Caco-2 (cell line): ENCODE measurements around the gene SBF2. TPM values are rescaled to one million over a fixed set of nuclear protein-coding genes. Genes with fewer than 3 reads are reported as not detected.

Experiments used
- BruUV-seq: library from RNA; stranded (reverse); fragments of 400-500 nt; replicated peaks from 2 replicates; lab custom pipeline; 2021; lab: Mats Ljungman, UMichigan
- CTCF ChIA-PET: fragments of 300-600 bp; sonication (Branson Sonifier 250); formaldehyde crosslinking; loops from one replicate; lab custom pipeline; 2022; ENCODE audit warnings: antibody characterized with exemption; lab: Charles Lee
- POLR2A ChIA-PET: fragments of 300-600 bp; sonication (Branson Sonifier 250); formaldehyde crosslinking; loops from one replicate; lab custom pipeline; 2022; ENCODE audit warnings: antibody characterized with exemption; lab: Charles Lee
- DNase-seq, 2 experiments: peaks; one replicate each; pipeline versions ENCODE4 v3.0.0 to v3.0.0-alpha.2; 2020 to 2022
- H3K27me3 ChIP-seq: replicated peaks from 2 replicates; pipeline ENCODE4 v1.6.0; 2011; ENCODE audit warnings: low read length; ENCODE audit not compliant: control insufficient read depth, insufficient read depth
- H3K36me3 ChIP-seq: 2 replicates; pipeline ENCODE4 v1.5.1; 2011; ENCODE audit warnings: low read length; ENCODE audit not compliant: control insufficient read depth, insufficient read depth
- H3K4me1 ChIP-seq: fragments of 250-450 bp; sonication (Bioruptor Pico); 2 replicates; pipeline ENCODE4 v1.5.1; 2020; ENCODE audit warnings: mild to moderate bottlenecking
- H3K4me3 ChIP-seq: 2 replicates; pipeline ENCODE4 v1.5.1; 2011; ENCODE audit warnings: low read depth, mild to moderate bottlenecking, control low read depth, low read length
- H3K9me3 ChIP-seq: fragments of 250-450 bp; sonication (Bioruptor Pico); 2 replicates; pipeline ENCODE4 v1.5.1; 2020; ENCODE audit warnings: mild to moderate bottlenecking, moderate library complexity
- H3K27ac Mint-ChIP-seq: one replicate; pipeline ENCODE4 v1.8.0; 2022; ENCODE audit warnings: mixed read lengths; ENCODE audit not compliant: unreplicated experiment
- H3K27me3 Mint-ChIP-seq: one replicate; pipeline ENCODE4 v1.8.0; 2022; ENCODE audit warnings: mixed read lengths; ENCODE audit not compliant: insufficient read depth, unreplicated experiment
- H3K36me3 Mint-ChIP-seq: one replicate; pipeline ENCODE4 v1.8.0; 2022; ENCODE audit warnings: mild to moderate bottlenecking, mixed read lengths; ENCODE audit not compliant: insufficient read depth, unreplicated experiment
- H3K4me1 Mint-ChIP-seq: one replicate; pipeline ENCODE4 v1.8.0; 2022; ENCODE audit warnings: low read depth, mixed read lengths; ENCODE audit not compliant: unreplicated experiment
- H3K4me3 Mint-ChIP-seq: one replicate; pipeline ENCODE4 v1.8.0; 2022; ENCODE audit warnings: mild to moderate bottlenecking, moderate library complexity, mixed read lengths; ENCODE audit not compliant: unreplicated experiment
- H3K9me3 Mint-ChIP-seq: one replicate; pipeline ENCODE4 v1.8.0; 2022; ENCODE audit warnings: mixed read lengths; ENCODE audit not compliant: unreplicated experiment
- intact Hi-C: fragments of 100-400 bp; cut with micrococcal nuclease; formaldehyde crosslinking; loops from one replicate; pipeline ENCODE4 v1.10.0; 2022; ENCODE audit not compliant: unreplicated experiment
- total RNA-seq: library from RNA; stranded (reverse); gene quantifications from 2 replicates; pipeline ENCODE4 v1.2.3, GENCODE V29; 2022
- TF ChIP-seq, protein P1 (sequence below), 2 experiments: fragments of 200-600 bp in 1 of 2; IDR thresholded peaks; 1 replicate in 1 of 2; 2 replicates in 1 of 2; pipeline versions ENCODE4 v1.5.1 to v1.8.0; 2011 to 2022; ENCODE audit warnings: antibody characterized with exemption in 1 of 2, control low read depth in 1 of 2, inconsistent platforms in 1 of 2, low read depth in 1 of 2, low read length in 1 of 2, mild to moderate bottlenecking in 1 of 2, moderate library complexity in 1 of 2; ENCODE audit not compliant: insufficient read depth in 1 of 2, severe bottlenecking in 1 of 2, unreplicated experiment in 1 of 2

SBF2 gene
- total RNA-seq, 1 experiment from 2014 or later: 72.2 TPM

DNA sequence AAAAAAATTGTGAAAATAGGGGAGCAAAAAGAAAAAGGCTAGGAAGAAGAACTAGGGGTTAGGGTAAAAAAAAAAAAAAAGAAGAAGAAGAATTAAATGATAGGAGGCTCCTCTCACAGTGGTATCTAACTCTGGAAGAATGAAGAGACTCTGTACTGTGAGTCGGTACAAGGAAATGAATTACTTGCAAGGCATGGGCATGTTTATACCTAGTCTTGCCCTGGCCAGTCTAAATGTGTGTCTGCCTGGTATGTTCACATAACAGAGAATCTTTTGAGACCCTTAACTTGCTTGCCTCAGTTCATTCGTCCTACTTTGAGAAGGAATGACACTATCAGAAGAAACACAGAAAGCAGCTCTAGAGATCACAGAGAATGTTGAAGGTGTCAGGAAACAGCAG, 470.6 kb downstream of the SBF2 start:
- no peaks in the 10 kb centered on the region for H3K36me3 ChIP-seq
- intact Hi-C loops: loop anchor here (10.0 kb wide), 1 partner anchor 69 kb away; no protein-coding TSS in a partner anchor
- no peak overlapping the region for H3K4me3 ChIP-seq
- Mint-ChIP-seq H3K27me3 (no peaks in the 10 kb centered on the region), H3K4me1 (peaks cover 48% of the 10 kb centered on the region), H3K36me3 (peaks cover 58% of the 10 kb centered on the region), H3K9me3 (no peaks in the 10 kb centered on the region), H3K27ac (peak overlapping the region; percentile 9), H3K4me3 (no peak overlapping the region)
- peaks cover 41% of the 10 kb centered on the region for H3K4me1 ChIP-seq
- ChIA-PET POLR2A (no interaction called here), CTCF (no interaction called here)
- no peaks in the 10 kb centered on the region for H3K9me3 ChIP-seq
- TF ChIP-seq, protein P1, sequence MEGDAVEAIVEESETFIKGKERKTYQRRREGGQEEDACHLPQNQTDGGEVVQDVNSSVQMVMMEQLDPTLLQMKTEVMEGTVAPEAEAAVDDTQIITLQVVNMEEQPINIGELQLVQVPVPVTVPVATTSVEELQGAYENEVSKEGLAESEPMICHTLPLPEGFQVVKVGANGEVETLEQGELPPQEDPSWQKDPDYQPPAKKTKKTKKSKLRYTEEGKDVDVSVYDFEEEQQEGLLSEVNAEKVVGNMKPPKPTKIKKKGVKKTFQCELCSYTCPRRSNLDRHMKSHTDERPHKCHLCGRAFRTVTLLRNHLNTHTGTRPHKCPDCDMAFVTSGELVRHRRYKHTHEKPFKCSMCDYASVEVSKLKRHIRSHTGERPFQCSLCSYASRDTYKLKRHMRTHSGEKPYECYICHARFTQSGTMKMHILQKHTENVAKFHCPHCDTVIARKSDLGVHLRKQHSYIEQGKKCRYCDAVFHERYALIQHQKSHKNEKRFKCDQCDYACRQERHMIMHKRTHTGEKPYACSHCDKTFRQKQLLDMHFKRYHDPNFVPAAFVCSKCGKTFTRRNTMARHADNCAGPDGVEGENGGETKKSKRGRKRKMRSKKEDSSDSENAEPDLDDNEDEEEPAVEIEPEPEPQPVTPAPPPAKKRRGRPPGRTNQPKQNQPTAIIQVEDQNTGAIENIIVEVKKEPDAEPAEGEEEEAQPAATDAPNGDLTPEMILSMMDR (IDR thresholded peaks at IDR 0.05; ENCODE audit: insufficient read depth in 1 of 2, low read depth in 1 of 2, low read length in 1 of 2, severe bottlenecking in 1 of 2, unreplicated experiment in 1 of 2): no peak
- H3K27me3 ChIP-seq: no peaks in the 10 kb centered on the region
- BruUV-seq: no TSS peak
- no peak for DNase-seq

DNA sequence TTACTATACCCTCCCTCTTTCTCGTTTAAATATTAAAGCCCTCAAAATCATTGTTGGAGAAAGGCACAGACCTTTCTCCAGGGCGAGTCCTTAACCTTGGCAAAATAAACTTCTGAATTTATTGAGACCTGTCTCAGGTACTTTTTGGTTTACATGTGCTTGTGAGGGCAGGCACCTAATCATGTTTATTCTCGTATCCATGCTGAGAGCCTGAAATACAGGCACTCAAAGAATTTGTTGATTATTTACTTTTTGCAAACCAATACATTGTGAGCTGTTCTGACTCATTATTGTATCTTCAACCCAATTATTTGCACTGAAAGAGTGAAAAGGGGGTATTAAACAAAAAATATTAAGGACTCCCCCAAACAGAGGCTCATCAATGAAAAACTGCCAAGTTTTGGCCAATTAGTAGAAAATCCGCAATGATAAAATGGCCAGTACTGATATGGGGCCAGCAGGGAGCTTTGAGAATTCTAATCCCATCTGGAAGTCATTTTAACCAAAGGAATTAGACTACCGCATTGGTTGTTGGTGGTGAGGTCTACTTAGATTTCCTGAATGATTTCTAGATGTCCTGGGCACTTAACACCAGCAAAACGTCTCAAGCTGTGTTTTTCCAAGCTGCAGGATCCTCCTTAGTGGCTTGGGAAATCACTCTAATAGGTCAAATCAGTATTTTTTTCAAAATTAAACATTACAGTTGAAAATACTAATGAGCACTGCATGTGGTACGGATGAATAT, 472.8 kb downstream of the SBF2 start:
- Histone ChIP-seq H3K4me3 (no peak overlapping the region), H3K4me1 (peaks cover 32% of the 10 kb centered on the region), H3K36me3 (no peaks in the 10 kb centered on the region), H3K9me3 (no peaks in the 10 kb centered on the region), H3K27me3 (no peaks in the 10 kb centered on the region)
- DNase-seq: no peak
- TF ChIP-seq, protein P1 (IDR thresholded peaks at IDR 0.05; ENCODE audit: insufficient read depth in 1 of 2, low read depth in 1 of 2, low read length in 1 of 2, severe bottlenecking in 1 of 2, unreplicated experiment in 1 of 2): no peak
- Mint-ChIP-seq H3K4me3 (no peak overlapping the region), H3K4me1 (peaks cover 43% of the 10 kb centered on the region), H3K9me3 (no peaks in the 10 kb centered on the region), H3K36me3 (peaks cover 43% of the 10 kb centered on the region), H3K27ac (peak overlapping the region; percentile 60), H3K27me3 (no peaks in the 10 kb centered on the region)
- BruUV-seq: no TSS peak
- CTCF ChIA-PET: interaction anchor here (0.8 kb wide), 1 partner anchor 63 kb away, joined by 3 read pairs; no protein-coding TSS in a partner anchor
- intact Hi-C loops: loop anchor here (10.0 kb wide), 1 partner anchor 66 kb away; no protein-coding TSS in a partner anchor
- POLR2A ChIA-PET: interaction anchor here (0.5 kb wide), 1 partner anchor 484 kb away, joined by 8 read pairs; the partner anchor contains the start of gene ADM

DNA sequence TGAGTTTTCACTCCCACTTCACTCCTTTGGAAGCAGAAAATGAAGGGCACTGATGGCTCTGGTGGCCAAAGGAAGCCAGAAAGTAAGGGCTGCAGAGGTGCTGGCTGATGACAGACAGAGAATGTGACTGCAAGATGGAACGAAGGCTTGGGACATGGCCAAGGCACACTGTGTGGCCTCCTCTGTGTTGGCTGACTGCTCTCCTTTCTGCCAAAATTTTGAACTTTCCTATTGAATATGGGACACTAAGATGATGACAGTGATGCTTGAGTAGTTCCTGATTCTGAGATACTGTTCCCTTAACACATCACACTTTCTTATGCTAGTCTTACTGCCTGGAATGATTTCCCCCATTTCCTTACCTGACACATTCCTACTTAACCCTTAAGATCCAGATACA, 473.8 kb downstream of the SBF2 start:
- POLR2A ChIA-PET: no interaction called here

More for the DNA sequence above, 473.8 kb downstream of the SBF2 start:
- Histone ChIP-seq H3K4me1 (peaks cover 24% of the 10 kb centered on the region), H3K4me3 (no peak overlapping the region), H3K36me3 (no peaks in the 10 kb centered on the region), H3K27me3 (no peaks in the 10 kb centered on the region), H3K9me3 (no peaks in the 10 kb centered on the region)
- Mint-ChIP-seq H3K27ac (peak overlapping the region; percentile 60), H3K4me1 (peaks cover 34% of the 10 kb centered on the region), H3K9me3 (no peaks in the 10 kb centered on the region), H3K27me3 (no peaks in the 10 kb centered on the region), H3K36me3 (peaks cover 45% of the 10 kb centered on the region), H3K4me3 (no peak overlapping the region)
- no TSS peak for BruUV-seq
- intact Hi-C loops: loop anchor here (10.0 kb wide), 1 partner anchor 65 kb away; no protein-coding TSS in a partner anchor
- TF ChIP-seq, protein P1 (IDR thresholded peaks at IDR 0.05; ENCODE audit: insufficient read depth in 1 of 2, low read depth in 1 of 2, low read length in 1 of 2, severe bottlenecking in 1 of 2, unreplicated experiment in 1 of 2): no peak
- no peak for DNase-seq
- CTCF ChIA-PET: no interaction called here
